C4-2B (cell line): Measurements from ENCODE around the gene GID8.

ENCODE experiments used
- CTCF ChIP-seq: fragments of 450-650 bp; conservative IDR thresholded peaks from 2 replicates; pipeline ENCODE4 v1.5.1; 2017; ENCODE audit warnings: mild to moderate bottlenecking
- ZFX ChIP-seq: fragments of 450-650 bp; IDR thresholded peaks from 2 replicates; pipeline ENCODE4 v1.6.1; 2017

- TF ChIP-seq CTCF (no peak), ZFX (no peak)
These were observed 33.4 kb downstream of the GID8 start for GRCh38 chr20:62971211-62971949.
